H9 (cell line): Measurements from ENCODE around the gene CYP1B1. TPM values are rescaled to one million over a fixed set of nuclear protein-coding genes. Genes with fewer than 3 reads are reported as not detected.

Experiments
- DNase-seq: peaks from one replicate; pipeline ENCODE4 v3.0.0-alpha.2; 2017
- H2AFZ ChIP-seq: one replicate; pipeline ENCODE4 v1.6.1; 2013; ENCODE audit warnings: mild to moderate bottlenecking, low read length, control low read depth, moderate library complexity
- H2AK5ac ChIP-seq: 2 replicates; pipeline ENCODE4 v1.6.1; 2013; ENCODE audit warnings: low read length, control low read depth, mixed read lengths; ENCODE audit not compliant: insufficient read length
- H2BK120ac ChIP-seq: one replicate; pipeline ENCODE4 v1.6.1; 2013; ENCODE audit warnings: low read depth, mild to moderate bottlenecking, low read length, control low read depth, inconsistent platforms; ENCODE audit not compliant: poor library complexity, severe bottlenecking
- H2BK12ac ChIP-seq: 2 replicates; pipeline ENCODE4 v1.6.1; 2013; ENCODE audit warnings: low read length, control low read depth, mixed read lengths, low read depth; ENCODE audit not compliant: insufficient read length
- H2BK15ac ChIP-seq: 2 replicates; pipeline ENCODE4 v1.6.1; 2013; ENCODE audit warnings: low read depth, low read length, control low read depth
- H2BK20ac ChIP-seq: one replicate; pipeline ENCODE4 v1.6.1; 2013; ENCODE audit warnings: low read depth, mild to moderate bottlenecking, low read length, control low read depth, inconsistent platforms; ENCODE audit not compliant: poor library complexity, severe bottlenecking
- H2BK5ac ChIP-seq: 2 replicates; pipeline ENCODE4 v1.6.1; 2013; ENCODE audit warnings: low read length, control low read depth, mixed read lengths; ENCODE audit not compliant: insufficient read length
- H3K14ac ChIP-seq: 2 replicates; pipeline ENCODE4 v1.6.1; 2013; ENCODE audit warnings: low read length, control low read depth; ENCODE audit not compliant: insufficient read depth
- H3K18ac ChIP-seq: 2 replicates; pipeline ENCODE4 v1.6.1; 2013; ENCODE audit warnings: low read depth, mild to moderate bottlenecking, mixed read lengths, low read length, control low read depth; ENCODE audit not compliant: insufficient read length
- H3K23ac ChIP-seq: 2 replicates; pipeline ENCODE4 v1.6.1; 2013; ENCODE audit warnings: low read length, control low read depth, mixed read lengths, low read depth; ENCODE audit not compliant: insufficient read length
- H3K23me2 ChIP-seq: 2 replicates; pipeline ENCODE4 v1.6.1; 2013; ENCODE audit warnings: low read depth, mild to moderate bottlenecking, mixed read lengths, low read length, control low read depth; ENCODE audit not compliant: insufficient read length, poor library complexity, severe bottlenecking
- H3K27ac ChIP-seq: 2 replicates; pipeline ENCODE4 v1.5.1; 2013; ENCODE audit warnings: low read length, control low read depth, mixed read lengths, low read depth; ENCODE audit not compliant: insufficient read length
- H3K27me3 ChIP-seq: 2 replicates; pipeline ENCODE4 v1.6.1; 2013; ENCODE audit warnings: low read length, control low read depth, inconsistent platforms; ENCODE audit not compliant: insufficient read depth
- H3K4ac ChIP-seq: 2 replicates; pipeline ENCODE4 v1.6.1; 2013; ENCODE audit warnings: low read depth, mild to moderate bottlenecking, control low read depth, inconsistent platforms, low read length, moderate library complexity
- H3K4me1 ChIP-seq: 2 replicates; pipeline ENCODE4 v1.6.1; 2013; ENCODE audit warnings: low read length, control low read depth, inconsistent platforms; ENCODE audit not compliant: insufficient read depth
- H3K4me2 ChIP-seq: 2 replicates; pipeline ENCODE4 v1.6.1; 2013; ENCODE audit warnings: low read length, control low read depth, mixed read lengths; ENCODE audit not compliant: insufficient read length, insufficient read depth
- H3K56ac ChIP-seq: 2 replicates; pipeline ENCODE4 v1.6.1; 2013; ENCODE audit warnings: low read depth, mild to moderate bottlenecking, mixed read lengths, low read length, control low read depth; ENCODE audit not compliant: insufficient read length
- H3K79me1 ChIP-seq: 2 replicates; pipeline ENCODE4 v1.6.1; 2013; ENCODE audit warnings: low read depth, mild to moderate bottlenecking, moderate library complexity, low read length, control low read depth, inconsistent platforms; ENCODE audit not compliant: insufficient read depth, poor library complexity, severe bottlenecking
- H3K79me2 ChIP-seq: 2 replicates; pipeline ENCODE4 v1.6.1; 2013; ENCODE audit warnings: low read length, control low read depth, inconsistent platforms; ENCODE audit not compliant: insufficient read depth
- H3K9ac ChIP-seq: 2 replicates; pipeline ENCODE4 v1.6.1; 2013; ENCODE audit warnings: low read length, control low read depth, mixed read lengths; ENCODE audit not compliant: insufficient read length; ENCODE audit errors: extremely low read depth
- H3K9me3 ChIP-seq: one replicate; pipeline ENCODE4 v1.6.1; 2013; ENCODE audit warnings: low read depth, low read length, inconsistent platforms; ENCODE audit not compliant: control insufficient read depth
- H3T11ph ChIP-seq: one replicate; pipeline ENCODE4 v1.6.1; 2013; ENCODE audit warnings: mild to moderate bottlenecking, low read length, control low read depth, inconsistent platforms
- H4K20me1 ChIP-seq: one replicate; pipeline ENCODE4 v1.6.1; 2013; ENCODE audit not compliant: control insufficient read depth, insufficient read length, insufficient read depth
- H4K5ac ChIP-seq: 2 replicates; pipeline ENCODE4 v1.6.1; 2013; ENCODE audit warnings: low read depth, mild to moderate bottlenecking, mixed read lengths, low read length, control low read depth; ENCODE audit not compliant: insufficient read length
- H4K8ac ChIP-seq: replicated peaks from 2 replicates; pipeline ENCODE4 v1.6.1; 2013; ENCODE audit warnings: low read length, control low read depth, mixed read lengths, low read depth; ENCODE audit not compliant: insufficient read length
- H4K91ac ChIP-seq: 2 replicates; pipeline ENCODE4 v1.6.1; 2013; ENCODE audit warnings: low read depth, mild to moderate bottlenecking, moderate library complexity, mixed read lengths, low read length, control low read depth; ENCODE audit not compliant: insufficient read length
- H3K27ac Mint-ChIP-seq, 3 experiments: 2 replicates in 2 of 3; 3 replicates in 1 of 3; pipeline ENCODE4 v1.8.0; 2020 to 2021; ENCODE audit warnings: mixed read lengths in 3 of 3, mild to moderate bottlenecking in 1 of 3, moderate library complexity in 1 of 3
- H3K27me3 Mint-ChIP-seq: 2 replicates; pipeline ENCODE4 v1.8.0; 2021; ENCODE audit warnings: low read depth, mild to moderate bottlenecking, moderate library complexity, mixed read lengths
- H3K36me3 Mint-ChIP-seq, 3 experiments: 2 replicates in 2 of 3; 3 replicates in 1 of 3; pipeline ENCODE4 v1.8.0; 2020 to 2021; ENCODE audit warnings: low read depth in 3 of 3, mixed read lengths in 3 of 3; ENCODE audit not compliant: insufficient read depth in 1 of 3
- H3K4me1 Mint-ChIP-seq, 2 experiments: 2 replicates each; pipeline ENCODE4 v1.8.0; 2020; ENCODE audit warnings: mixed read lengths in 2 of 2
- H3K4me3 Mint-ChIP-seq, 2 experiments: 2 replicates in 1 of 2; 3 replicates in 1 of 2; pipeline ENCODE4 v1.8.0; 2020 to 2021; ENCODE audit warnings: mild to moderate bottlenecking in 2 of 2, mixed read lengths in 2 of 2, moderate library complexity in 1 of 2
- H3K9me3 Mint-ChIP-seq, 2 experiments: 2 replicates in 1 of 2; 3 replicates in 1 of 2; pipeline ENCODE4 v1.8.0; 2020; ENCODE audit warnings: mild to moderate bottlenecking in 2 of 2, mixed read lengths in 2 of 2, moderate library complexity in 1 of 2
- CTCF ChIP-seq: fragments of 200-600 bp; sonication (generic); conservative IDR thresholded peaks from 3 replicates; pipeline ENCODE4 v1.8.0; 2021; ENCODE audit warnings: antibody characterized with exemption, mild to moderate bottlenecking
- WGBS: extraction: QIAGEN DNeasy Blood & Tissue Kit; methylation state at CpG from one replicate; pipeline ENCODE4 v1.1.7; 2013; ENCODE audit warnings: missing lambda C conversion rate, low lambda C conversion rate, mixed read lengths; ENCODE audit not compliant: insufficient read length; ENCODE audit errors: extremely low coverage; 5-methylcytosine and 5-hydroxymethylcytosine counted together
- total RNA-seq: library from RNA; stranded (reverse); gene quantifications from 2 replicates; pipeline ENCODE4 v1.2.1, GENCODE V29; 2021

Gene CYP1B1
- total RNA-seq, 1 experiment from 2014 or later = 2.7 TPM

DNA sequence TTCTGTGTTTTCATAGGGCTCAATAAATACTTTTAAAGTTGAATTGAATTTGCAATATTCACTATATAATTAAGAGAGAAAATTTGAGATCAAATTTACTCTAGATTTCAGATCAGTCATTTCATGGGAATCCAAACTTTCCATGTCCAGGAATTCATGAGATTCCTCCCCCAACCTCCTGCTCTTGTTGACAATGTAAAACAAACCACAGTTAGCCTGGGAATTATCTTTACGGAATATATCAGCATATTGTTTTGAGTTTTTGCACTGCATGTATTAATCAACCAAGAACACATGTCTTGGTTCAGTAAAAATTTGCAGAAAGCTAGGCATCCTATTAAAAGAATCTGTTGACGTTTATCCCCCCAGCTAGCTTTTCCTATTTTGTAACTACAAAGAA is 42.3 kb downstream of the CYP1B1 start:
- no peak overlapping the region for H4K8ac ChIP-seq
- Mint-ChIP-seq H3K9me3 (no peaks in the 10 kb centered on the region), H3K4me3 (no peak overlapping the region), H3K36me3 (no peaks in the 10 kb centered on the region), H3K27ac (no peak overlapping the region), H3K27me3 (peaks cover 14% of the 10 kb centered on the region), H3K4me1 (peaks cover 2 to 7% of the 10 kb centered on the region in 2 experiments; a peak in 2 of 4 replicates)
- no peak overlapping the region for H2AK5ac ChIP-seq
- no peaks in the 10 kb centered on the region for H4K20me1 ChIP-seq
- no peak overlapping the region for H2BK5ac ChIP-seq
- no peak overlapping the region for H4K5ac ChIP-seq
- peaks cover 3% of the 10 kb centered on the region; the same call in 1 of the 2 replicates for H3K27me3 ChIP-seq
- H4K91ac ChIP-seq = no peak overlapping the region
- DNase-seq = no peak
- H3K18ac ChIP-seq = no peak overlapping the region
- no peak overlapping the region for H3K4ac ChIP-seq
- H3K79me2 ChIP-seq = no peaks in the 10 kb centered on the region
- no CpG with 5 or more reads among the region's 2 CpGs for WGBS
- H3K23me2 ChIP-seq = no peaks in the 10 kb centered on the region
- no peak overlapping the region for H3K4me2 ChIP-seq
- H3K27ac ChIP-seq = no peak overlapping the region
- TF ChIP-seq CTCF = no peak
- no peak overlapping the region for H3K14ac ChIP-seq
- no peak overlapping the region for H2BK120ac ChIP-seq
- H2AFZ ChIP-seq = no peak overlapping the region
- H3K9me3 ChIP-seq = no peaks in the 10 kb centered on the region
- no peak overlapping the region for H2BK12ac ChIP-seq
- no peak overlapping the region for H2BK15ac ChIP-seq
- H3K23ac ChIP-seq = no peak overlapping the region
- no peak overlapping the region for H2BK20ac ChIP-seq
- no peaks in the 10 kb centered on the region for H3K79me1 ChIP-seq
- 0 out of 2 replicates have a peak, but pooled peaks cover 3% of the 10 kb centered on the region for H3K4me1 ChIP-seq
- no peak overlapping the region for H3K9ac ChIP-seq
- H3T11ph ChIP-seq = no peak overlapping the region
- no peak overlapping the region for H3K56ac ChIP-seq
